Breast epithelium (tissue), 4 donors: ENCODE measurements around the gene CCNYL1. TPM values are rescaled to one million over a fixed set of nuclear protein-coding genes. Genes with fewer than 3 reads are reported as not detected.

Experiments used
- DNase-seq, 2 donors: peaks; one replicate each; pipeline ENCODE4 v3.0.0-alpha.2; 2019; ENCODE audit warnings: low spot score in 2 of 2
- H3K27ac ChIP-seq, 2 donors: fragments of 200-600 bp; sonication (generic) in 1 of 2; one replicate each; pipeline ENCODE4 v1.5.1; 2016 to 2019; ENCODE audit warnings: mild to moderate bottlenecking in 1 of 2
- H3K27me3 ChIP-seq, 2 donors: fragments of 200-600 bp; sonication (generic) in 1 of 2; one replicate each; pipeline versions ENCODE4 v1.5.1 to v1.6.0; 2017 to 2019; ENCODE audit warnings: control low read depth in 1 of 2, mild to moderate bottlenecking in 1 of 2
- H3K36me3 ChIP-seq: fragments of 200-600 bp; one replicate; pipeline ENCODE4 v1.5.1; 2019
- H3K4me1 ChIP-seq, 2 donors: fragments of 200-600 bp; sonication (generic); one replicate each; pipeline ENCODE4 v1.5.1; 2016 to 2019; ENCODE audit warnings: control low read depth in 1 of 2
- H3K4me3 ChIP-seq, 3 donors: fragments of 200-600 bp; sonication (generic); 1 replicate in 2 of 3; 2 replicates in 1 of 3; pipeline ENCODE4 v1.5.1; 2016 to 2019; ENCODE audit warnings: mild to moderate bottlenecking in 3 of 3, moderate library complexity in 2 of 3
- H3K9me3 ChIP-seq, 2 donors: fragments of 200-600 bp; sonication (generic) in 1 of 2; one replicate each; pipeline ENCODE4 v1.5.1; 2016 to 2019; ENCODE audit warnings: control low read depth in 1 of 2
- POLR2A ChIP-seq: fragments of 450-650 bp; IDR thresholded peaks from one replicate; pipeline ENCODE4 v1.6.1; 2016; ENCODE audit warnings: antibody characterized with exemption, mild to moderate bottlenecking, moderate library complexity
- POLR2AphosphoS5 ChIP-seq, 3 donors: sonication (generic); formaldehyde crosslinking; IDR thresholded peaks; one replicate each; pipeline ENCODE4 v1.6.1; 2017; ENCODE audit warnings: antibody characterized with exemption in 3 of 3
- intact Hi-C: fragments of 100-400 bp; cut with DNase I; formaldehyde crosslinking; loops from one replicate; pipeline ENCODE4 v1.15.1; 2023; ENCODE audit warnings: low total_unique reads
- total RNA-seq, 3 donors: library from RNA; depleted of rRNA; stranded (reverse); fragments of >200 nt; gene quantifications; one replicate each; pipeline ENCODE4 v1.1.0, GENCODE V29; 2016
- TF ChIP-seq, protein P1 (sequence below), 3 donors: fragments of 450-650 bp; IDR thresholded peaks; one replicate each; pipeline ENCODE4 v1.5.1; 2016 to 2017; ENCODE audit warnings: antibody characterized with exemption in 3 of 3, mild to moderate bottlenecking in 3 of 3, moderate library complexity in 3 of 3

The CCNYL1 gene
- total RNA-seq, 3 donors from 2014 or later, result 10.0 to 17.4 (median 11.8) TPM

DNA sequence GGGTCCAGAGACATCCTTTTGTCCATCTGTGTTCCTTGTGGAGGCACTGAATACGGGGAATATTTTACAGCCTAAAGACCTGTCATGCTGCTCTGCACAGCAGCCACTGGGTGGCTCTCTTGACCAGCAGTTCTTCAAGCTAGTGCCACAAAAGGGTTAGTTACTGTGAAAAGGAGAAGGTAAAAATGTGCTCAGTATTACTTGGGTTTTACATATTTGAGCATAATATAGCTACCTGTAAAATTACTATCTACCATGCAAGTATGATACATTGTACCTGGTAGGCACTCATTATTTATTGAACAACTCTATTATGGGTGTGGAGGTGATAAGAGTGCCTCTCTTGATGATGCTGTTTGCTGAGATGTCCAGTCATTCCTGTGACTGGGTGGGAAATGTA lies 34.7 kb downstream of the CCNYL1 start:
- intact Hi-C loops, result loop anchor here (10.0 kb wide), 1 partner anchor 289 kb away; no protein-coding TSS in a partner anchor
- no peaks in the 10 kb centered on the region for H3K27me3 ChIP-seq
- no peak overlapping the region for H3K4me3 ChIP-seq
- H3K36me3 ChIP-seq, result no peaks in the 10 kb centered on the region
- TF ChIP-seq POLR2AphosphoS5 (IDR thresholded peaks at IDR 0.05) (no peak), POLR2A (no peak)
- TF ChIP-seq, protein P1, sequence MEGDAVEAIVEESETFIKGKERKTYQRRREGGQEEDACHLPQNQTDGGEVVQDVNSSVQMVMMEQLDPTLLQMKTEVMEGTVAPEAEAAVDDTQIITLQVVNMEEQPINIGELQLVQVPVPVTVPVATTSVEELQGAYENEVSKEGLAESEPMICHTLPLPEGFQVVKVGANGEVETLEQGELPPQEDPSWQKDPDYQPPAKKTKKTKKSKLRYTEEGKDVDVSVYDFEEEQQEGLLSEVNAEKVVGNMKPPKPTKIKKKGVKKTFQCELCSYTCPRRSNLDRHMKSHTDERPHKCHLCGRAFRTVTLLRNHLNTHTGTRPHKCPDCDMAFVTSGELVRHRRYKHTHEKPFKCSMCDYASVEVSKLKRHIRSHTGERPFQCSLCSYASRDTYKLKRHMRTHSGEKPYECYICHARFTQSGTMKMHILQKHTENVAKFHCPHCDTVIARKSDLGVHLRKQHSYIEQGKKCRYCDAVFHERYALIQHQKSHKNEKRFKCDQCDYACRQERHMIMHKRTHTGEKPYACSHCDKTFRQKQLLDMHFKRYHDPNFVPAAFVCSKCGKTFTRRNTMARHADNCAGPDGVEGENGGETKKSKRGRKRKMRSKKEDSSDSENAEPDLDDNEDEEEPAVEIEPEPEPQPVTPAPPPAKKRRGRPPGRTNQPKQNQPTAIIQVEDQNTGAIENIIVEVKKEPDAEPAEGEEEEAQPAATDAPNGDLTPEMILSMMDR (IDR thresholded peaks at IDR 0.05), result peak; percentile 36 to 90 (median 82)
- no peaks in the 10 kb centered on the region for H3K9me3 ChIP-seq
- H3K4me1 ChIP-seq, result no peaks in the 10 kb centered on the region
- H3K27ac ChIP-seq, result no peak overlapping the region
- DNase-seq, result no peak

DNA sequence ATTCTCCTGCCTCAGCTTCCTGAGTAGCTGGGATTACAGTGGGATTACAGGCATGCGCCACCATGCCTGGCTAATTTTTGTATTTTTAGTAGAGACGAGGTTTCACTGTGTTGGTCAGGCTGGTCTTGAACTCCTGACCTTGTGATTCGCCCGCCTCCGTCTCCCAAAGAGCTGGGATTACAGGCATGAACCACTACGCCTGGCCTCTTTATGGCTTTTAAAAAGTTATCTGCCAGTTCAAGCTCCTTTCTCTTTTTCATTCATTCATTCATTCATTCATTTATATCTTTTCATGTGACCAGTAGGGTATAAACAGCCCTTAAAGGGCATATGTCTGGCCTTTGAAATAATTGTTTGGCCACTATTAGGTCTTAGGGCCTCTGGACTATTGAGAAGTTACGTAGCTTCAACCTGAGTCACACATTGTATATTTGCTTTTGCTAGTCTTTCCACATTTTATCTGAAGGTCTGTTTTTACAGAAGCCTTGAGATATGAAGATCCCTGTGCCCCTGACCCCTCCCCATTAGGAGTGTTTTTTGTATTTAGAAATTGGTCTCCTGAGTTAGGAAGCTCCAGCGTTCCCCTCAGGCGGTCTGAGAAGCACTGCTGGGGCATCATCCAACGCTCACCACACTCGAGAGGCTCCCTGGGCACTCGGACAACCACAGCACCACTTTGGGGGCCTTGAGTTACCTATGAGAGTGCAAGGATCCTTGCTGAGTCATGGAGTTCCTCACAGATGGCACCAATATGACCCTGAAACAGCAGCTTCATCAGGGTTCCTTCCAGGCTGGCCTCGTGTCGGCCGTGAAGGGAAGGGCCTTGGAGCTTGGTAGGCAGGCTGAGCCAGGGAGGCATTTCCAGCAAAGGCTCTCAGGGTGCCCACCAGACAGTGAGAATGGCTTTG lies 36.5 kb downstream of the CCNYL1 start:
- Histone ChIP-seq H3K27me3 (no peaks in the 10 kb centered on the region), H3K4me1 (no peaks in the 10 kb centered on the region), H3K36me3 (no peaks in the 10 kb centered on the region), H3K9me3 (no peaks in the 10 kb centered on the region), H3K27ac (no peak overlapping the region), H3K4me3 (no peak overlapping the region)
- TF ChIP-seq POLR2AphosphoS5 (IDR thresholded peaks at IDR 0.05) (no peak), POLR2A (no peak)
- TF ChIP-seq, protein P1 (IDR thresholded peaks at IDR 0.05), result no peak
- intact Hi-C loops, result loop anchor here (10.0 kb wide), 1 partner anchor 287 kb away; no protein-coding TSS in a partner anchor
- DNase-seq, result no peak

DNA sequence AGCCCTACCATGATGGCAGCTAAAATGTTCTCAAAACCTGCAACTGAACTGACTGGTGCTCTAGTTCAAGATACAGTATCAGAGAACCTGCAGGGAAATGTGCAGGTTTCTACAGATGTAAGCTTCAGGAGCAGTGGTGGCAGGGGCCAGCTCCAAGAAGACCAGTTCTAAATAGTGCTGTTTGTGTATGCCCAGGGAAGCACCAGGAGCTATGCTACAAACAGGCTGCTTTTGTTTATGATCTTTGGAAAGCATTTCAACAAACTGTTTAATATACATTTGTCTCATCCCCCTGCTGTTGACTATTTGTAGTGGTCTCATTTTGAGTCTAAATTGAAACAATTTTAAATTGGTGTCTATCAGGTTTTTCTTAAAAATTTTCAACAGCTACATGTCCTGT lies 37.6 kb downstream of the CCNYL1 start:
- Histone ChIP-seq H3K27me3 (no peaks in the 10 kb centered on the region), H3K9me3 (no peaks in the 10 kb centered on the region), H3K27ac (no peak overlapping the region), H3K4me3 (no peak overlapping the region), H3K36me3 (no peaks in the 10 kb centered on the region), H3K4me1 (no peaks in the 10 kb centered on the region)
- TF ChIP-seq POLR2A, result no peak
- TF ChIP-seq, protein P1 (IDR thresholded peaks at IDR 0.05), result no peak
- TF ChIP-seq POLR2AphosphoS5 (IDR thresholded peaks at IDR 0.05), result no peak
- intact Hi-C loops, result loop anchor here (10.0 kb wide), 1 partner anchor 286 kb away; no protein-coding TSS in a partner anchor
- DNase-seq, result no peak

DNA sequence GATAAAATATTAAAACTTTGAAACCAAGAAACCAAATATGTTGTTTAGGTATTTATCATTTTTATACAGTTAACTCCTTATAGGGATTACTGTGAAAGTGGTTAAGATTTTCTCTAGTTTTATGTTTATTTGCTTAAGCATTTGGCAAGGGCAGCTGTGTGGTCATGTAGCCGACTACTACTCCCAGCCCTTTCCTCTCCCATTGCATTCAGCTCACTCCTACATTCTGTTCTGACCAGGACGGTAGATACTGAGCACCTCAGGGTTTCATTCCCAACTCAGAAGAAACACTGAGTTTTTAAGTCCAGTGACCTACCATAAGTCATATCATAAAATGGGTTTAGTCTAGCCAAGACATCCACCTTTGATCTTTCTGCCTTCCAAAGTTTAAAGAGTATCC lies 38.4 kb downstream of the CCNYL1 start:
- H3K4me1 ChIP-seq, result no peaks in the 10 kb centered on the region
- no peak overlapping the region for H3K27ac ChIP-seq
- intact Hi-C loops, result loop anchor here (10.0 kb wide), 1 partner anchor 285 kb away; no protein-coding TSS in a partner anchor
- TF ChIP-seq POLR2A (no peak), POLR2AphosphoS5 (IDR thresholded peaks at IDR 0.05) (no peak)
- TF ChIP-seq, protein P1 (IDR thresholded peaks at IDR 0.05), result no peak
- H3K9me3 ChIP-seq, result no peaks in the 10 kb centered on the region
- H3K27me3 ChIP-seq, result no peaks in the 10 kb centered on the region
- DNase-seq, result no peak
- H3K4me3 ChIP-seq, result no peak overlapping the region
- no peaks in the 10 kb centered on the region for H3K36me3 ChIP-seq

DNA sequence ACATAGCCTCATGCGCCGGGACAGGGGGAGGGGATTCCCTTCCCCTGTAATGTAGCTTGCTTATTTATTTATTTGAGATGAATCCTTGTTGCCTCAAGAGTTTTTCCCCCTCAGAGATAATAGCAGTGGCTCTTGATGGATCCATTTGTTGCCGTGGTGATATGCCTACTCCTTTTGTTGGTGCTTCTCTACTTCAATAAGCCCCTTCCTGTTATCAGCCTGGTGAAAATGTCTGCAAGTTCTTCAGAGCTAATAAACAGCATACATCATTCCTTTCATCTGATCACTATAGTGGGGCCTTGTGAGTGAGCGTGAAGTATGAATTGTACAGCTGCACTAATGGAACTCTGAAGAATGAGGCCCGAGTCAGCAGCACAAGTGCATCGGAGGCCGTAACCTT lies 38.9 kb downstream of the CCNYL1 start:
- intact Hi-C loops, result no loop called here
- H3K27me3 ChIP-seq, result no peaks in the 10 kb centered on the region

More for the DNA sequence above, 38.9 kb downstream of the CCNYL1 start:
- Histone ChIP-seq H3K27ac (no peak overlapping the region), H3K9me3 (no peaks in the 10 kb centered on the region), H3K4me1 (no peaks in the 10 kb centered on the region), H3K36me3 (no peaks in the 10 kb centered on the region), H3K4me3 (no peak overlapping the region)
- TF ChIP-seq POLR2AphosphoS5 (IDR thresholded peaks at IDR 0.05), result no peak
- no peak for TF ChIP-seq POLR2A
- TF ChIP-seq, protein P1 (IDR thresholded peaks at IDR 0.05), result no peak
- no peak for DNase-seq
